Caco-2 (cell line): ENCODE data around the gene SETD3. TPM values are rescaled to one million over a fixed set of nuclear protein-coding genes. Genes with fewer than 3 reads are reported as not detected.

Experiments used
- BruUV-seq: library from RNA; stranded (reverse); fragments of 400-500 nt; replicated peaks from 2 replicates; lab custom pipeline; 2021; lab: Mats Ljungman, UMichigan
- CTCF ChIA-PET: fragments of 300-600 bp; sonication (Branson Sonifier 250); formaldehyde crosslinking; loops from one replicate; lab custom pipeline; 2022; ENCODE audit warnings: antibody characterized with exemption; lab: Charles Lee
- POLR2A ChIA-PET: fragments of 300-600 bp; sonication (Branson Sonifier 250); formaldehyde crosslinking; loops from one replicate; lab custom pipeline; 2022; ENCODE audit warnings: antibody characterized with exemption; lab: Charles Lee
- DNase-seq, 2 experiments: peaks; one replicate each; pipeline versions ENCODE4 v3.0.0 to v3.0.0-alpha.2; 2020 to 2022
- H3K27me3 ChIP-seq: replicated peaks from 2 replicates; pipeline ENCODE4 v1.6.0; 2011; ENCODE audit warnings: low read length; ENCODE audit not compliant: control insufficient read depth, insufficient read depth
- H3K36me3 ChIP-seq: 2 replicates; pipeline ENCODE4 v1.5.1; 2011; ENCODE audit warnings: low read length; ENCODE audit not compliant: control insufficient read depth, insufficient read depth
- H3K4me1 ChIP-seq: fragments of 250-450 bp; sonication (Bioruptor Pico); 2 replicates; pipeline ENCODE4 v1.5.1; 2020; ENCODE audit warnings: mild to moderate bottlenecking
- H3K4me3 ChIP-seq: 2 replicates; pipeline ENCODE4 v1.5.1; 2011; ENCODE audit warnings: low read depth, mild to moderate bottlenecking, control low read depth, low read length
- H3K9me3 ChIP-seq: fragments of 250-450 bp; sonication (Bioruptor Pico); 2 replicates; pipeline ENCODE4 v1.5.1; 2020; ENCODE audit warnings: mild to moderate bottlenecking, moderate library complexity
- H3K27ac Mint-ChIP-seq: one replicate; pipeline ENCODE4 v1.8.0; 2022; ENCODE audit warnings: mixed read lengths; ENCODE audit not compliant: unreplicated experiment
- H3K27me3 Mint-ChIP-seq: one replicate; pipeline ENCODE4 v1.8.0; 2022; ENCODE audit warnings: mixed read lengths; ENCODE audit not compliant: insufficient read depth, unreplicated experiment
- H3K36me3 Mint-ChIP-seq: one replicate; pipeline ENCODE4 v1.8.0; 2022; ENCODE audit warnings: mild to moderate bottlenecking, mixed read lengths; ENCODE audit not compliant: insufficient read depth, unreplicated experiment
- H3K4me1 Mint-ChIP-seq: one replicate; pipeline ENCODE4 v1.8.0; 2022; ENCODE audit warnings: low read depth, mixed read lengths; ENCODE audit not compliant: unreplicated experiment
- H3K4me3 Mint-ChIP-seq: one replicate; pipeline ENCODE4 v1.8.0; 2022; ENCODE audit warnings: mild to moderate bottlenecking, moderate library complexity, mixed read lengths; ENCODE audit not compliant: unreplicated experiment
- H3K9me3 Mint-ChIP-seq: one replicate; pipeline ENCODE4 v1.8.0; 2022; ENCODE audit warnings: mixed read lengths; ENCODE audit not compliant: unreplicated experiment
- intact Hi-C: fragments of 100-400 bp; cut with micrococcal nuclease; formaldehyde crosslinking; loops from one replicate; pipeline ENCODE4 v1.10.0; 2022; ENCODE audit not compliant: unreplicated experiment
- total RNA-seq: library from RNA; stranded (reverse); gene quantifications from 2 replicates; pipeline ENCODE4 v1.2.3, GENCODE V29; 2022
- TF ChIP-seq, protein P1 (sequence below), 2 experiments: fragments of 200-600 bp in 1 of 2; IDR thresholded peaks; 1 replicate in 1 of 2; 2 replicates in 1 of 2; pipeline versions ENCODE4 v1.5.1 to v1.8.0; 2011 to 2022; ENCODE audit warnings: antibody characterized with exemption in 1 of 2, control low read depth in 1 of 2, inconsistent platforms in 1 of 2, low read depth in 1 of 2, low read length in 1 of 2, mild to moderate bottlenecking in 1 of 2, moderate library complexity in 1 of 2; ENCODE audit not compliant: insufficient read depth in 1 of 2, severe bottlenecking in 1 of 2, unreplicated experiment in 1 of 2

SETD3 gene
- total RNA-seq, 1 experiment from 2014 or later = 74.3 TPM

DNA sequence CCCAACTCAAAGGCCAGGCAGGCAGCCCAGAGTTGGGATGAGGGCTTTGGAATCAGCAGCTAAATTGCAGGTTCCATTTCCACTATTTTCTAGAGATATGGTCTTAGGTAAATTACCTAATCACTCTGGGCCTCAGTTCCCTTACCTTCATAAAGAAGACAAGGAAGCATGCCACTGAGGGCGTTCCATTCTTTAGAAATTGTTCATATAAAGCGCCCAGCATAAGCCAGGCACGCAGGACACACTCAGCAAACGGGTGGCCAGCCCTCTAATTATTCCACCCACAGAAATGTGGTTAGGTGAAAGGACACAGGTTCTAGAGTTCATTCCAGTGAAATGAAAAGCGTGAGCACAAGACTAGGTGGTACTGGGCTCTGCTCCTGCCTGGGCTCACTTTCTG lies 120.8 kb downstream of the SETD3 start:
- no peaks in the 10 kb centered on the region for H3K27me3 ChIP-seq
- ChIA-PET POLR2A (no interaction called here), CTCF (no interaction called here)
- H3K9me3 Mint-ChIP-seq = no peaks in the 10 kb centered on the region
- no peak for DNase-seq
- no peak overlapping the region for H3K4me3 Mint-ChIP-seq
- H3K27me3 Mint-ChIP-seq = no peaks in the 10 kb centered on the region
- H3K4me1 Mint-ChIP-seq = peaks cover 8% of the 10 kb centered on the region
- TF ChIP-seq, protein P1, sequence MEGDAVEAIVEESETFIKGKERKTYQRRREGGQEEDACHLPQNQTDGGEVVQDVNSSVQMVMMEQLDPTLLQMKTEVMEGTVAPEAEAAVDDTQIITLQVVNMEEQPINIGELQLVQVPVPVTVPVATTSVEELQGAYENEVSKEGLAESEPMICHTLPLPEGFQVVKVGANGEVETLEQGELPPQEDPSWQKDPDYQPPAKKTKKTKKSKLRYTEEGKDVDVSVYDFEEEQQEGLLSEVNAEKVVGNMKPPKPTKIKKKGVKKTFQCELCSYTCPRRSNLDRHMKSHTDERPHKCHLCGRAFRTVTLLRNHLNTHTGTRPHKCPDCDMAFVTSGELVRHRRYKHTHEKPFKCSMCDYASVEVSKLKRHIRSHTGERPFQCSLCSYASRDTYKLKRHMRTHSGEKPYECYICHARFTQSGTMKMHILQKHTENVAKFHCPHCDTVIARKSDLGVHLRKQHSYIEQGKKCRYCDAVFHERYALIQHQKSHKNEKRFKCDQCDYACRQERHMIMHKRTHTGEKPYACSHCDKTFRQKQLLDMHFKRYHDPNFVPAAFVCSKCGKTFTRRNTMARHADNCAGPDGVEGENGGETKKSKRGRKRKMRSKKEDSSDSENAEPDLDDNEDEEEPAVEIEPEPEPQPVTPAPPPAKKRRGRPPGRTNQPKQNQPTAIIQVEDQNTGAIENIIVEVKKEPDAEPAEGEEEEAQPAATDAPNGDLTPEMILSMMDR (IDR thresholded peaks at IDR 0.05; ENCODE audit: insufficient read depth in 1 of 2, low read depth in 1 of 2, low read length in 1 of 2, severe bottlenecking in 1 of 2, unreplicated experiment in 1 of 2) = no peak
- H3K36me3 ChIP-seq = no peaks in the 10 kb centered on the region
- no TSS peak for BruUV-seq
- H3K27ac Mint-ChIP-seq = no peak overlapping the region
- H3K4me3 ChIP-seq = no peak overlapping the region
- peaks cover 7% of the 10 kb centered on the region for H3K4me1 ChIP-seq
- H3K36me3 Mint-ChIP-seq = no peaks in the 10 kb centered on the region
- intact Hi-C loops = no loop called here
- H3K9me3 ChIP-seq = no peaks in the 10 kb centered on the region

DNA sequence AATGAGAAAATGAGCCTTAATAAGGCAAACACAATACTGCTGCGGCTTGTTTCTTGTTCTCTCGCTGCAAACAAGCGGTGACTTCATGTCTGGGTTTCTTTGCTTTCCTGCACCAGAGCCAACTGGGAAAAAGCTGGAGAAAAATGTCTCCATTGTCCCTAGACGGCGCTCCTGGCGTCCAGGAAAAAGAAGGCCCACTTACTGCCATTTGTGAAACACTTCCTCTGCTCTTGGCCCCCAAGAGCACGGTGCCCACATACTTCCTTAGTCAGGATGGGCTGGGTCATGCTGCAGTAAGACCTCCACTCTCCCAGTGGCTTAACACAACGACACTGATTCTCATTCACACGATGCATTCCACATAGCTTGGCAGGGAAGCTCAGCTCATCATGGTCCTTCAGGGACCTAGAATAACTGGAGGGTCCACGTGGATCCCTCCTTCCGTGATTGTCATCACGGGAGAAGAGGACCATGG lies 122.7 kb downstream of the SETD3 start:
- no TSS peak for BruUV-seq
- H3K4me3 Mint-ChIP-seq = no peak overlapping the region
- TF ChIP-seq, protein P1 (IDR thresholded peaks at IDR 0.05; ENCODE audit: insufficient read depth in 1 of 2, low read depth in 1 of 2, low read length in 1 of 2, severe bottlenecking in 1 of 2, unreplicated experiment in 1 of 2) = no peak
- no peaks in the 10 kb centered on the region for H3K27me3 Mint-ChIP-seq
- H3K36me3 Mint-ChIP-seq = no peaks in the 10 kb centered on the region
- peaks cover 8% of the 10 kb centered on the region for H3K4me1 Mint-ChIP-seq
- Histone ChIP-seq H3K9me3 (no peaks in the 10 kb centered on the region), H3K36me3 (no peaks in the 10 kb centered on the region), H3K4me1 (peaks cover 7% of the 10 kb centered on the region), H3K27me3 (no peaks in the 10 kb centered on the region), H3K4me3 (no peak overlapping the region)
- POLR2A ChIA-PET = no interaction called here
- CTCF ChIA-PET = no interaction called here
- DNase-seq = no peak
- intact Hi-C loops = no loop called here
- H3K27ac Mint-ChIP-seq = no peak overlapping the region
- no peaks in the 10 kb centered on the region for H3K9me3 Mint-ChIP-seq

DNA sequence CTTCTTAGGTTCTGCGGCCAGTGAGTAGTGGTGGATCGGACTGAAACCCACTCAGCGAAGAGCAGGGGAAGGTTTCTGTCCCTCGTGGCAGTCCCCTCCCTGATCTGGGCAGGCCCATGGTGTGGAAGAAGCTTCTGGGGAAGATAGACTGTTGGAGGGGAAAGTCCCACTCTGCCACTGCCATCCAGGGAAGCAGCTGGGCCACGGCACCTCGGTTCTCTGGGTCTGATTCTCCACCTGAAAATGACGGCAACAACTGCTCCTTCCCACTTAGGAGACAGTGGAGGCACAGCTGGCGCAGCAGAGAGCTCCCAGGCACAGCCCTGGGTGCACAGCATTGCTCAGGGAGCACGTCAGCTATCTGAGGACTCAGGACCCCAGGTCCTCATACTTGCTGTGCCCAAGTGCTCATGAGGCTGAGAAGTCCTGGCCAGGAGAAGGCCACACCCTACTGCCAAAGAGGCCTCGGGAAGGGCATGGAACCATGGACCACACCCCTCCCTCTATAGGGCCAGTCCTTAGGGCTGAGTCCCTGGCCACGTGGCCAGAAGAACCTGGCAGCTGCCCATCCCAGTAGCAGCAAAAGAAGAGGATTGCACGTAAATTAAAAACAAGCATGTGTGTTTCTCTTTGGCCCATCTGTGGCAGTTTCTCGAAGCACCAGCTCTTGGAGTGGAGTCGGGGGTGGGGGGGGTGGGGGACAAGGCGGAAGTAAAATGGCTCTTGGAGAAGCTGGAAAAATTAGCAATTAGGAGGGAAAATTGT lies 123.3 kb downstream of the SETD3 start:
- Histone ChIP-seq H3K4me1 (peaks cover under 1% of the 10 kb centered on the region; the same call in 1 of the 2 replicates), H3K27me3 (no peaks in the 10 kb centered on the region), H3K36me3 (no peaks in the 10 kb centered on the region), H3K4me3 (no peak overlapping the region), H3K9me3 (no peaks in the 10 kb centered on the region)
- H3K27me3 Mint-ChIP-seq = no peaks in the 10 kb centered on the region
- BruUV-seq = no TSS peak
- POLR2A ChIA-PET = no interaction called here
- intact Hi-C loops = no loop called here
- no peaks in the 10 kb centered on the region for H3K36me3 Mint-ChIP-seq
- TF ChIP-seq, protein P1 (IDR thresholded peaks at IDR 0.05; ENCODE audit: insufficient read depth in 1 of 2, low read depth in 1 of 2, low read length in 1 of 2, severe bottlenecking in 1 of 2, unreplicated experiment in 1 of 2) = no peak
- DNase-seq = no peak
- no peak overlapping the region for H3K27ac Mint-ChIP-seq
- H3K9me3 Mint-ChIP-seq = no peaks in the 10 kb centered on the region
- H3K4me1 Mint-ChIP-seq = peaks cover 5% of the 10 kb centered on the region
- no peak overlapping the region for H3K4me3 Mint-ChIP-seq
- CTCF ChIA-PET = no interaction called here
